HUES6 (cell line): ENCODE measurements around the gene MSRB2.
"Not testable (repeated sequence)": the region's sequence is repeated elsewhere in the genome, so short reads cannot be mapped to it uniquely, and the experiment has no call there.

Experiments used
- H3K27ac ChIP-seq: 2 replicates; pipeline ENCODE4 v1.7.0; 2013; ENCODE audit warnings: low read depth, mild to moderate bottlenecking, low read length, inconsistent platforms
- H3K27me3 ChIP-seq: 2 replicates; pipeline ENCODE4 v1.6.1; 2013; ENCODE audit warnings: low read length; ENCODE audit not compliant: control insufficient read depth, insufficient read depth
- H3K36me3 ChIP-seq: 2 replicates; pipeline ENCODE4 v1.6.1; 2013; ENCODE audit warnings: low read length; ENCODE audit not compliant: control insufficient read depth, insufficient read depth
- H3K4me1 ChIP-seq: 2 replicates; pipeline ENCODE4 v1.6.1; 2013; ENCODE audit warnings: low read length; ENCODE audit not compliant: control insufficient read depth, insufficient read depth
- H3K4me3 ChIP-seq: 2 replicates; pipeline ENCODE4 v1.5.1; 2013; ENCODE audit warnings: low read depth, low read length
- H3K9ac ChIP-seq: one replicate; pipeline ENCODE4 v1.6.1; 2013; ENCODE audit warnings: mild to moderate bottlenecking, low read length
- H3K9me3 ChIP-seq: 2 replicates; pipeline ENCODE4 v1.6.1; 2013; ENCODE audit warnings: low read depth, low read length; ENCODE audit not compliant: control insufficient read depth, insufficient read depth

MSRB2 gene

DNA sequence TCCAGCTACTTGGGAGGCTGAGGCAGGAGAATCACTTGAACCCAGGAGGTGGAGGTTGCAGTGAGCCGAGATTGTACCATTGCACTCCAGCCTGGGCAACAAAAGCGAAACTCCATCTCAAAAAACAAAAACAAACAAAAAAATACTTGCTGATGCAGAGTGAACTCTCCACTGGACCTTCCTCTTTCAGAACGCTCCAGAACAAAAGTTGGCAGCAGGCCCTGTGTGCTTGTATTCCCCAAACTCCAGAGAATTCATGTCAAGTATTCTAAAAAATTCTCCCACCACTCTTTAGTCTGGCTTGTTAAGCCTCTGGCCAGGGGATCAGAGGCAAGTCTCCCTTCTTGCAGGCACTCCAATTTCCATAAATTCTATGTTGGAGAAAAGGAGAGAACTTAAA is 22.8 kb upstream of the MSRB2 start:
- not testable (repeated sequence) for H3K9ac ChIP-seq, H3K4me3 ChIP-seq, H3K36me3 ChIP-seq, H3K9me3 ChIP-seq, H3K4me1 ChIP-seq, H3K27me3 ChIP-seq, H3K27ac ChIP-seq

DNA sequence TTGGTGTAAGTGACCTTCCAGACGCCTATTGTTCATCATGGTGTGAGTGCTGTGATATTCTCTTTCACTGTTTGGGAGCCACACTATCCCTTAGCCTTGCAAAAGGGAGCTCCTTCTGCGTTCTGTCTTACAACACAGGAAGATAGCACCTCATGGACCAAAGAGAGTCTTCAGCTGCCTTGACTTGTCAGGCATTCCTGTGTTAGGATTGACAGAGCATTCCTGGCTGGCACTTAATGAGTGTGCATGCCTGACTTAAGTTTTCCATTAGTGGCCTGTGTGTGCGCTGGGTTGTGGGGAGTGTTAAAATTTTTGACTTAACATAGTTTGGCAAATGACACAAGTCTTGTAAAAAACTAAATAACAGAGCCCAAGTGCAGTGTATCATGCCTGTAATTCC is 21.9 kb upstream of the MSRB2 start:
- Histone ChIP-seq H3K9ac (no peak overlapping the region), H3K4me3 (no peak overlapping the region), H3K27me3 (no peaks in the 10 kb centered on the region), H3K27ac (no peak overlapping the region), H3K36me3 (no peaks in the 10 kb centered on the region), H3K9me3 (no peaks in the 10 kb centered on the region), H3K4me1 (no peaks in the 10 kb centered on the region)

DNA sequence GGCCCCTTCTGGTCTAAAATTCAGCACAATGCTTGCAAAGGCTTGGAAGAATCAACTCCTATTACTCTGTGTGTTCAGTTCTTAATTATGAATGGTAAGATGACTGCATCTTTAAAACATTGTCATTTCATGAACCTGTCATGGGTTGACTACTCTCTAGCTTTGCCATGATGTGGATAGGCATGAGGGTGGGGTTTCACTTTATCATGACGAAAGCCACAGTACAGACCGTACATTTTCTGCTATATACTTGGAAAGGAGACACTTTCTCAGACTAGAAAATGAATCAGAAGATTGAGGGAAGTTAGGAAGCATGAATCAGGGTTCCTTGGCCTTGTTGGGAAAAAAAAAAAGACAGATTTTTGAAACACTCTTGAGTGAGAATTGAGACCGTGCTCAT is 19.7 kb upstream of the MSRB2 start:
- no peak overlapping the region for H3K27ac ChIP-seq
- H3K9me3 ChIP-seq, result no peaks in the 10 kb centered on the region
- peaks cover 7% of the 10 kb centered on the region; the same call in 1 of the 2 replicates for H3K4me1 ChIP-seq
- H3K9ac ChIP-seq, result no peak overlapping the region
- H3K36me3 ChIP-seq, result no peaks in the 10 kb centered on the region
- no peak overlapping the region for H3K4me3 ChIP-seq
- H3K27me3 ChIP-seq, result no peaks in the 10 kb centered on the region

GRCh38 chr10:23078114-23078513 is 17.3 kb upstream of the MSRB2 start:
- Histone ChIP-seq H3K36me3 (no peaks in the 10 kb centered on the region), H3K27me3 (no peaks in the 10 kb centered on the region), H3K4me1 (peaks cover 7% of the 10 kb centered on the region; the same call in 1 of the 2 replicates), H3K9me3 (no peaks in the 10 kb centered on the region), H3K27ac (no peak overlapping the region), H3K9ac (no peak overlapping the region), H3K4me3 (no peak overlapping the region)

DNA sequence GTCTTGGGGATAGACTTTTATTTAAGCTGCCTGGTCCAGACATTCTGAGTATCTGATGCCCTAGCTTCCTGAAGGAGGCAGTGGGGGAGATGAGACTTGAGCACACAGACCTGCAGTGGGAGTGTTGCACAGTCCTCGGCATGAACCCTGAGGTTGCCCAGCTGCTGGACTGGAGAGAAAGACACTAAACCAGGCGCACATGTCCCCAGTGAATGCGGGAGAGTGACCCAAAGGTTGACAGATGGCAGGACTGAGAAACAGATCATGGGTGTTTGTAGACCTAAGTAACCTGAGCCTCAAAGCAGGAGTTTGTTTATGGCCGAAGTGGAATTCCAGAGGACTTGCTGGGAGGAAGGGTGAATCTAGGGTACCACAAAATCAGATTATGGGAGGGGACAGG is 15.7 kb upstream of the MSRB2 start:
- no peaks in the 10 kb centered on the region for H3K36me3 ChIP-seq
- no peaks in the 10 kb centered on the region for H3K27me3 ChIP-seq
- no peak overlapping the region for H3K27ac ChIP-seq
- peaks cover 7% of the 10 kb centered on the region; the same call in 1 of the 2 replicates for H3K4me1 ChIP-seq
- no peak overlapping the region for H3K4me3 ChIP-seq
- H3K9me3 ChIP-seq, result 0 out of 2 replicates have a peak, but pooled peaks cover 1% of the 10 kb centered on the region
- no peak overlapping the region for H3K9ac ChIP-seq

- H3K4me3 ChIP-seq, result no peak overlapping the region
- no peaks in the 10 kb centered on the region for H3K27me3 ChIP-seq
- H3K9ac ChIP-seq, result no peak overlapping the region
- peaks cover 7% of the 10 kb centered on the region; the same call in 1 of the 2 replicates for H3K4me1 ChIP-seq
- no peak overlapping the region for H3K27ac ChIP-seq
- no peaks in the 10 kb centered on the region for H3K36me3 ChIP-seq
- 0 out of 2 replicates have a peak, but pooled peaks cover 3% of the 10 kb centered on the region for H3K9me3 ChIP-seq
Measured at GRCh38 chr10:23080262-23080661, 15.1 kb upstream of the MSRB2 start.

DNA sequence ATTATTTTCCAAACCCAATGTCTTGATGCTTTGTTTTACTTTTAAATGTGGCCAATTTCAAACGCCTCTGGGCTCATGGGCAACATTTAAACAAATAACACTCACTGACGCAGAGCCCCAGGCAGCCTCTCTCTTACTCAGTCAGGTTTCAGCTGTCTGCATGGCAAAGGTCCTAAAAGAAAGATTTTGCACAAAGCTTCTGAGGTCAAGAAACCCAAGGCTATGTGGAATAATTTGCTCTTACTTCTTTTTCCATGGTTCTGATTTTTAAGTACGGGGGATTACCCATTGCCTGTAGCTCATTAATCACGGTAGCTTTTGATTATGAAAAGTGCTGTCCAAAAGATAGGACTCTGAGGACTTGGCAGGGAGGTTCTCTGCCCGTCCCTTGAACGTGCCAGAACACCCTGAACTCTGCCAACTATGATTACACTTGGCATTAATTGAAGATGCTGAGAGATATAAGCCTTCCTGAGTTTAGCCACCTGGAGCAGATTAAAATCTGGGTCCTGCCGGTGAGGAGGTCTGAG is 14.1 kb upstream of the MSRB2 start:
- Histone ChIP-seq H3K4me1 (peaks cover 7% of the 10 kb centered on the region; the same call in 1 of the 2 replicates), H3K9me3 (0 out of 2 replicates have a peak, but pooled peaks cover 3% of the 10 kb centered on the region), H3K9ac (no peak overlapping the region), H3K27ac (no peak overlapping the region), H3K27me3 (no peaks in the 10 kb centered on the region), H3K36me3 (no peaks in the 10 kb centered on the region), H3K4me3 (no peak overlapping the region)

DNA sequence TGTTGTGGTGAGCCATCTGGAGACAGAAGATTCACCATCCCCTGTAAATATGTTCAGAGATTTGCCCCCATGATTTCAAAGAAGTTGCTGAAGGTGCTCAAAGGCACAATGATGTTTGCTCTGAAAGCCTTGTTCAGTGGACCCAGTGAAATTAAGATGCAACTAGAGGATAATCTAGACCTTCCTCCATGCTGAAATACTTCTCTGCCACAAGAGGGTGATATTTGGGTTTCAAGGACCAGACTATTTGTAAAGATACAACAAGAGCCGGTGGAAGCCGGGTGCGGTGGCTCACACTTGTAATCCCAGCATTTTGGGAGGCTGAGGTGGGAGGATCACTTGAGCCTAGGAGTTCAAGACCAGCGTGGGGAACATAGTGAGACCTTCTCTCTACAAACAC is 13.5 kb upstream of the MSRB2 start:
- H3K27ac ChIP-seq, result no peak overlapping the region
- H3K9ac ChIP-seq, result no peak overlapping the region

GRCh38 chr10:23088609-23089008 is 6.8 kb upstream of the MSRB2 start:
- H3K4me1 ChIP-seq, result no peaks in the 10 kb centered on the region
- no peaks in the 10 kb centered on the region for H3K36me3 ChIP-seq
- H3K27ac ChIP-seq, result no peak overlapping the region
- H3K4me3 ChIP-seq, result no peak overlapping the region
- no peak overlapping the region for H3K9ac ChIP-seq
- no peaks in the 10 kb centered on the region for H3K27me3 ChIP-seq
- 0 out of 2 replicates have a peak, but pooled peaks cover 3% of the 10 kb centered on the region for H3K9me3 ChIP-seq

More for the DNA sequence above, 13.5 kb upstream of the MSRB2 start:
- Histone ChIP-seq H3K36me3 (no peaks in the 10 kb centered on the region), H3K4me3 (no peak overlapping the region), H3K4me1 (peaks cover 7% of the 10 kb centered on the region; the same call in 1 of the 2 replicates), H3K27me3 (no peaks in the 10 kb centered on the region), H3K9me3 (0 out of 2 replicates have a peak, but pooled peaks cover 3% of the 10 kb centered on the region)

DNA sequence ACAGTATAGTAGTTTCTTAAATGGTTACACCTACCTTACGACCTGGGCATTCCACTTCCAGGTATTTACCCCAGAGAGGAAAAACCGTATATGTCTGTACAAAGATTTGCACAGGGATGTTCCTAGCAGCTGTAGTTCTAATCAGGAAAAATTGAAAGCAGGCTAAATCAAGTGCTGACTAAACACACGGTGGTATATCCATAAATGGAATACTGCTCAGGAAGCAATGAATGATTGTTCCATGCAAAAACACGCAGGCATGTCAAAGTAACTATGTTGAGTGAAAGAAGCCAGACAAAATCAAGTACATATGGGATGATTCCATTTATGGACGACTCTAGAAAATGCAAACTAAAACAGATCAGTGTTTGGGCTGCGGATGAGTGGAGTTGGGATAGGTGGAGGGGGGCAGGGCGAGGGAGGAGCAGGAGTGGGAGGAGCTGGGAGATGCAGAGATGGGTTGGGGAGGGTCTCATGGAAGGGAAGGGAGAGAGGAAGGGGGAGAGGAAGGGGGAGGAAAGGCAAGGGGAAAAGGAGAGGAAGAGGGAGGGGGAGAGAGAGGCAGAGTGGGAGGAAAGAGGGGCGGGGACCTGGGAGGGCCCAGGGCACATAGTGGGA is 484 bp upstream of the MSRB2 start:
- H3K27ac ChIP-seq, result no peak overlapping the region
- H3K4me1 ChIP-seq, result peaks cover 12% of the 10 kb centered on the region
- peak overlapping the region; percentile 81 for H3K4me3 ChIP-seq
- no peaks in the 10 kb centered on the region for H3K36me3 ChIP-seq
- peaks cover 5% of the 10 kb centered on the region; the same call in 1 of the 2 replicates for H3K9me3 ChIP-seq
- no peak overlapping the region for H3K9ac ChIP-seq
- H3K27me3 ChIP-seq, result no peaks in the 10 kb centered on the region

DNA sequence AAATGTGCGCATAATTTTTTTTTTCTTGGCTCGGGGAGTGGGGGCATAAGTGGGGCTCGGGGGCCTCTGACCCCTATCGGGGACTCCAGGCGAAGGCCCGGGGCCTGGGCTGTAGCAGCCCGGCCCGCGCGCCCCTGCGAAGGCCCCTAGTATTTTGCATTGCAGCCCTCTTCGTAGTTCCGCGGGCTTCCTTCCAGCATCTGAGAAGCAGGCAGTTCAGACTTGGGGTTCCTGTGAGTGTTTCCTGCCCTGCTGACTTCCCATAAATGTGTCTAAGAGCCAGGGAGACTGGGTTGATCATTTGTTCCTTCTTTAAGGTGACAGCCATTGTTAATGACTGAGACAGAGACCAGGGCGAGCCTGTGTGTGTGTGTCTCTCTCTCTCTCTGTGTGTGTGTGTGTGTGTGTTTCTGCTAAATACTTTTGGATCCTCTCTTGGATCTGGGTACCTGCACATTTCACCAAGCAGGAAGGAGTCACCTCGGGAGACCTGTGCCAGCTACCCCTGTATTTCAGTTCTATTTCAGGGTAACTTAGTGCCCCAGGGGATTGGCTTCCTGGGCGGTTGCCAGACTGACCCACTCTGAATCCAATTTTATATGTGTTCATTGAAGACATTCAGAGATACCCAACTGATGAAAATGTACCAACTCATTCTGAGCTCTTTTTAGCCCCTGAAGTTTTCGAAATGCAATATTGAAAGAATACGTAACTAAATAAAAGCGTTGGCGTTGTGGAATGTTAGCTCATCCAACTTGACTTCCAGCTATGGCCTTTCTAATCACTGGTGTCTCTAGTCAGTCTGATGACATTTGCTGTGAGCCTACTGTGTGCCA is 805 bp downstream of the MSRB2 start:
- Histone ChIP-seq H3K9me3 (peaks cover 5% of the 10 kb centered on the region; the same call in 1 of the 2 replicates), H3K27me3 (no peaks in the 10 kb centered on the region), H3K4me3 (peak overlapping the region; percentile 81), H3K9ac (peak overlapping the region; percentile 83), H3K27ac (peak overlapping the region; percentile 86; the same call in 1 of the 2 replicates), H3K4me1 (peaks cover 14% of the 10 kb centered on the region), H3K36me3 (no peaks in the 10 kb centered on the region)
